PC-9 (cell line): Measurements from ENCODE around the gene PLEKHG7. TPM values are rescaled to one million over a fixed set of nuclear protein-coding genes. Genes with fewer than 3 reads are reported as not detected.

Experiments
- BruUV-seq: library from RNA; stranded (reverse); fragments of 400-500 nt; replicated peaks from 2 replicates; lab custom pipeline; 2021; lab: Mats Ljungman, UMichigan
- CTCF ChIA-PET: fragments of 300-600 bp; sonication (Branson Sonifier 250); formaldehyde crosslinking; loops from one replicate; lab custom pipeline; 2022; ENCODE audit warnings: antibody characterized with exemption; lab: Charles Lee
- POLR2A ChIA-PET: fragments of 300-600 bp; sonication (Branson Sonifier 250); formaldehyde crosslinking; loops from one replicate; lab custom pipeline; 2022; ENCODE audit warnings: antibody characterized with exemption; ENCODE audit not compliant: unreplicated experiment; lab: Charles Lee
- DNase-seq, 2 experiments: peaks; one replicate each; pipeline versions ENCODE4 v3.0.0 to v3.0.0-alpha.2; 2015 to 2022; ENCODE audit warnings: mixed read lengths in 1 of 2
- H2AFZ ChIP-seq: fragments of 200-600 bp; sonication (generic); 2 replicates; pipeline ENCODE4 v1.8.1; 2017; ENCODE audit warnings: antibody characterized with exemption
- H3F3A ChIP-seq: fragments of 200-600 bp; sonication (generic); 2 replicates; pipeline ENCODE4 v1.8.1; 2017; ENCODE audit warnings: antibody characterized with exemption, mild to moderate bottlenecking, low read depth; ENCODE audit not compliant: insufficient read depth
- H3K27ac ChIP-seq: fragments of 200-600 bp; sonication (generic); 2 replicates; pipeline ENCODE4 v1.6.1; 2016; ENCODE audit warnings: mixed run types
- H3K27me3 ChIP-seq: fragments of 200-600 bp; sonication (generic); 2 replicates; pipeline ENCODE4 v1.6.1; 2016; ENCODE audit warnings: low read depth, mixed run types; ENCODE audit not compliant: insufficient read depth
- H3K36me3 ChIP-seq: fragments of 200-600 bp; sonication (generic); 2 replicates; pipeline ENCODE4 v1.6.1; 2016; ENCODE audit warnings: low read depth, mixed run types
- H3K4me1 ChIP-seq: fragments of 200-600 bp; sonication (generic); replicated peaks from 2 replicates; pipeline ENCODE4 v1.6.1; 2016; ENCODE audit warnings: mixed run types; ENCODE audit not compliant: insufficient read depth
- H3K4me2 ChIP-seq: fragments of 200-600 bp; sonication (generic); 2 replicates; pipeline ENCODE4 v1.6.1; 2017; ENCODE audit warnings: mixed run types
- H3K4me3 ChIP-seq: fragments of 200-600 bp; sonication (generic); 2 replicates; pipeline ENCODE4 v1.6.1; 2016; ENCODE audit warnings: mixed run types
- H3K79me2 ChIP-seq: fragments of 200-600 bp; sonication (generic); 2 replicates; pipeline ENCODE4 v1.6.1; 2017; ENCODE audit warnings: low read depth, mixed run types
- H3K9me2 ChIP-seq: fragments of 200-600 bp; sonication (generic); 2 replicates; pipeline ENCODE4 v1.8.1; 2017; ENCODE audit warnings: mild to moderate bottlenecking; ENCODE audit not compliant: insufficient read depth
- H3K9me3 ChIP-seq: fragments of 200-600 bp; sonication (generic); 2 replicates; pipeline ENCODE4 v1.8.1; 2016; ENCODE audit warnings: low read depth; ENCODE audit not compliant: insufficient read depth
- H4K20me1 ChIP-seq: fragments of 200-600 bp; sonication (generic); 2 replicates; pipeline ENCODE4 v1.8.1; 2017; ENCODE audit not compliant: insufficient read depth
- EZH2 ChIP-seq: fragments of 200-600 bp; sonication (generic); IDR thresholded peaks from 2 replicates; pipeline ENCODE4 v1.8.0; 2017; ENCODE audit warnings: antibody characterized with exemption, low read depth
- intact Hi-C: fragments of 100-400 bp; cut with micrococcal nuclease; formaldehyde crosslinking; loops from one replicate; pipeline ENCODE4 v1.10.0; 2022; ENCODE audit not compliant: unreplicated experiment
- total RNA-seq: library from RNA; stranded (reverse); gene quantifications from 2 replicates; pipeline ENCODE4 v1.2.3, GENCODE V29; 2021
- TF ChIP-seq, protein P1 (sequence below): fragments of 200-600 bp; sonication (generic); conservative IDR thresholded peaks from 2 replicates; pipeline ENCODE4 v1.6.1; 2017; ENCODE audit warnings: mixed run types, antibody characterized with exemption, mild to moderate bottlenecking, moderate library complexity

The PLEKHG7 gene
- total RNA-seq, 1 experiment from 2014 or later = not detected

- H3K4me1 ChIP-seq = no peaks in the 10 kb centered on the region
- no peak for DNase-seq
- no TSS peak for BruUV-seq
- no peaks in the 10 kb centered on the region for H3K27me3 ChIP-seq
- no peaks in the 10 kb centered on the region for H3K36me3 ChIP-seq
- no peaks in the 10 kb centered on the region for H3K79me2 ChIP-seq
- intact Hi-C loops = no loop called here
- ChIA-PET CTCF (no interaction called here), POLR2A (no interaction called here)
- H3F3A ChIP-seq = no peaks in the 10 kb centered on the region
- no peaks in the 10 kb centered on the region for H4K20me1 ChIP-seq
- H3K4me2 ChIP-seq = no peak overlapping the region
- no peaks in the 10 kb centered on the region for H3K9me3 ChIP-seq
- no peak overlapping the region for H3K4me3 ChIP-seq
- TF ChIP-seq, protein P1, sequence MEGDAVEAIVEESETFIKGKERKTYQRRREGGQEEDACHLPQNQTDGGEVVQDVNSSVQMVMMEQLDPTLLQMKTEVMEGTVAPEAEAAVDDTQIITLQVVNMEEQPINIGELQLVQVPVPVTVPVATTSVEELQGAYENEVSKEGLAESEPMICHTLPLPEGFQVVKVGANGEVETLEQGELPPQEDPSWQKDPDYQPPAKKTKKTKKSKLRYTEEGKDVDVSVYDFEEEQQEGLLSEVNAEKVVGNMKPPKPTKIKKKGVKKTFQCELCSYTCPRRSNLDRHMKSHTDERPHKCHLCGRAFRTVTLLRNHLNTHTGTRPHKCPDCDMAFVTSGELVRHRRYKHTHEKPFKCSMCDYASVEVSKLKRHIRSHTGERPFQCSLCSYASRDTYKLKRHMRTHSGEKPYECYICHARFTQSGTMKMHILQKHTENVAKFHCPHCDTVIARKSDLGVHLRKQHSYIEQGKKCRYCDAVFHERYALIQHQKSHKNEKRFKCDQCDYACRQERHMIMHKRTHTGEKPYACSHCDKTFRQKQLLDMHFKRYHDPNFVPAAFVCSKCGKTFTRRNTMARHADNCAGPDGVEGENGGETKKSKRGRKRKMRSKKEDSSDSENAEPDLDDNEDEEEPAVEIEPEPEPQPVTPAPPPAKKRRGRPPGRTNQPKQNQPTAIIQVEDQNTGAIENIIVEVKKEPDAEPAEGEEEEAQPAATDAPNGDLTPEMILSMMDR = no peak
- TF ChIP-seq EZH2 = no peak
- H3K27ac ChIP-seq = no peak overlapping the region
- no peak overlapping the region for H2AFZ ChIP-seq
- H3K9me2 ChIP-seq = 0 out of 2 replicates have a peak, but pooled peaks cover 5% of the 10 kb centered on the region
These were observed 1.3 kb upstream of the PLEKHG7 start for GRCh38 chr12:92701441-92701840.

- Histone ChIP-seq H3K36me3 (no peaks in the 10 kb centered on the region), H3K27me3 (no peaks in the 10 kb centered on the region), H3K9me3 (no peaks in the 10 kb centered on the region), H3K79me2 (no peaks in the 10 kb centered on the region), H3K4me1 (no peaks in the 10 kb centered on the region), H3K4me2 (no peak overlapping the region), H3K4me3 (no peak overlapping the region), H3K9me2 (no peaks in the 10 kb centered on the region), H3F3A (no peaks in the 10 kb centered on the region), H3K27ac (no peak overlapping the region), H2AFZ (no peak overlapping the region), H4K20me1 (no peaks in the 10 kb centered on the region)
- POLR2A ChIA-PET = no interaction called here
- intact Hi-C loops = no loop called here
- DNase-seq = no peak
- TF ChIP-seq, protein P1 = no peak
- no peak for TF ChIP-seq EZH2
- BruUV-seq = no TSS peak
- CTCF ChIA-PET = no interaction called here
These were observed 997 bp downstream of the PLEKHG7 start for GRCh38 chr12:92703786-92704185.

- H3F3A ChIP-seq = no peaks in the 10 kb centered on the region
- TF ChIP-seq, protein P1 = no peak
- no peak for TF ChIP-seq EZH2
- intact Hi-C loops = no loop called here
- BruUV-seq = no TSS peak
- no peak overlapping the region for H3K4me2 ChIP-seq
- H3K36me3 ChIP-seq = no peaks in the 10 kb centered on the region
- H3K27ac ChIP-seq = no peak overlapping the region
- DNase-seq = no peak
- ChIA-PET CTCF (no interaction called here), POLR2A (no interaction called here)
- H3K79me2 ChIP-seq = no peaks in the 10 kb centered on the region
- no peak overlapping the region for H3K4me3 ChIP-seq
- no peaks in the 10 kb centered on the region for H3K27me3 ChIP-seq
- H3K9me2 ChIP-seq = no peaks in the 10 kb centered on the region
- H3K9me3 ChIP-seq = no peaks in the 10 kb centered on the region
- H3K4me1 ChIP-seq = no peaks in the 10 kb centered on the region
- no peaks in the 10 kb centered on the region for H4K20me1 ChIP-seq
- no peak overlapping the region for H2AFZ ChIP-seq
These were observed 3.8 kb downstream of the PLEKHG7 start for GRCh38 chr12:92706594-92706993.
